RWPE1 (cell line): ENCODE measurements around the gene MYO16.

Experiments used
- CTCF ChIA-PET: fragments of 350-600 bp; sonication (Branson Sonifier 250); formaldehyde crosslinking; extraction: SDS; loops from one replicate; lab custom pipeline; 2021; lab: Yijun Ruan, JAX
- POLR2A ChIA-PET: fragments of 400-600 bp; formaldehyde crosslinking; extraction: SDS; loops from one replicate; lab custom pipeline; 2020; ENCODE audit warnings: antibody characterized with exemption; ENCODE audit not compliant: low non-redundant PET; lab: Yijun Ruan, JAX
- DNase-seq: peaks from one replicate; pipeline ENCODE4 v3.0.0; 2012; ENCODE audit warnings: low spot score
- H3K27ac ChIP-seq: fragments of 450-650 bp; 2 replicates; pipeline ENCODE4 v1.5.1; 2017
- CTCF ChIP-seq: fragments of 450-650 bp; conservative IDR thresholded peaks from 2 replicates; pipeline ENCODE4 v1.5.1; 2017; ENCODE audit warnings: low read depth, mild to moderate bottlenecking

The MYO16 gene

GRCh38 chr13:108915095-108915633 lies 285.8 kb downstream of the MYO16 start:
- ChIA-PET POLR2A (no interaction called here), CTCF (interaction anchor here (0.6 to 1.6 kb wide), 11 partner anchors 10 to 1195 kb away, joined by 3 to 5 read pairs (median 4); no protein-coding TSS in a partner anchor)
- H3K27ac ChIP-seq: no peak overlapping the region
- DNase-seq: peak; percentile 13
- peak; percentile 80 for TF ChIP-seq CTCF

- POLR2A ChIA-PET: no interaction called here
- DNase-seq: peak; percentile 82
- H3K27ac ChIP-seq: peak overlapping the region; percentile 60
- CTCF ChIA-PET: interaction anchor here (0.5 to 1.6 kb wide), 10 partner anchors 11 to 865 kb away, joined by 3 to 5 read pairs (median 4); no protein-coding TSS in a partner anchor
- no peak for TF ChIP-seq CTCF
Observed at GRCh38 chr13:108915634-108916512, 286.5 kb downstream of the MYO16 start.

GRCh38 chr13:108917581-108917980 lies 288.2 kb downstream of the MYO16 start:
- ChIA-PET POLR2A (no interaction called here), CTCF (interaction anchor here (0.7 kb wide), 1 partner anchor 30 kb away, joined by 3 read pairs; no protein-coding TSS in a partner anchor)
- no peak for TF ChIP-seq CTCF
- H3K27ac ChIP-seq: no peak overlapping the region
- no peak for DNase-seq

GRCh38 chr13:108919036-108919907 lies 289.9 kb downstream of the MYO16 start:
- ChIA-PET POLR2A (no interaction called here), CTCF (interaction anchor here (0.6 kb wide), 1 partner anchor 27 kb away, joined by 4 read pairs; no protein-coding TSS in a partner anchor)
- no peak for TF ChIP-seq CTCF
- peak overlapping the region; percentile 80 for H3K27ac ChIP-seq
- DNase-seq: peak; percentile 55

- H3K27ac ChIP-seq: peak overlapping the region; percentile 41; the same call in 1 of the 2 replicates
- POLR2A ChIA-PET: no interaction called here
- CTCF ChIA-PET: interaction anchor here (0.6 kb wide), 1 partner anchor 26 kb away, joined by 4 read pairs; no protein-coding TSS in a partner anchor
- TF ChIP-seq CTCF: no peak
- DNase-seq: no peak
Observed at GRCh38 chr13:108920137-108920536, 290.7 kb downstream of the MYO16 start.
